HG03571 (cell line): ENCODE measurements around the gene DLX3.

Experiments used
- ATAC-seq: cut with Tn5 transposase; IDR thresholded peaks from one replicate; pipeline ENCODE4 v1.9.1; 2021; ENCODE audit not compliant: unreplicated experiment

The DLX3 gene

DNA sequence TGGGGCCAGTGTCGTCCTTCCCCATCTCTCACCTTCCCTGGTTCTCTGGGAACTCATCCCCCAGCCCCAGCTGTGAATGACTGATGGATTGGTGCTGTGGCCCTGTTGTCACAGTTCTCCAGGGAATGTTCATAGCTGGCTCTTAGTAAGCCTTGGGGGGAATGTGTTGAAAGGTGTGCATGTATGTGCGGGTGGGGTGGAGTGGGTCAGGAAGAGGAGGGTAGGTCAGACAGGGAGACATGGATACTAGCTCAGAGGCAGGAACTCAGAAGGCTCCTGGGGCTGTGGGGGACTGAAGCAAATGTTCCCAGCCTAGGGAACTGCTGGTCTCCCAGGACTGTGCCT is 21.8 kb downstream of the DLX3 start:
- no peak for ATAC-seq

DNA sequence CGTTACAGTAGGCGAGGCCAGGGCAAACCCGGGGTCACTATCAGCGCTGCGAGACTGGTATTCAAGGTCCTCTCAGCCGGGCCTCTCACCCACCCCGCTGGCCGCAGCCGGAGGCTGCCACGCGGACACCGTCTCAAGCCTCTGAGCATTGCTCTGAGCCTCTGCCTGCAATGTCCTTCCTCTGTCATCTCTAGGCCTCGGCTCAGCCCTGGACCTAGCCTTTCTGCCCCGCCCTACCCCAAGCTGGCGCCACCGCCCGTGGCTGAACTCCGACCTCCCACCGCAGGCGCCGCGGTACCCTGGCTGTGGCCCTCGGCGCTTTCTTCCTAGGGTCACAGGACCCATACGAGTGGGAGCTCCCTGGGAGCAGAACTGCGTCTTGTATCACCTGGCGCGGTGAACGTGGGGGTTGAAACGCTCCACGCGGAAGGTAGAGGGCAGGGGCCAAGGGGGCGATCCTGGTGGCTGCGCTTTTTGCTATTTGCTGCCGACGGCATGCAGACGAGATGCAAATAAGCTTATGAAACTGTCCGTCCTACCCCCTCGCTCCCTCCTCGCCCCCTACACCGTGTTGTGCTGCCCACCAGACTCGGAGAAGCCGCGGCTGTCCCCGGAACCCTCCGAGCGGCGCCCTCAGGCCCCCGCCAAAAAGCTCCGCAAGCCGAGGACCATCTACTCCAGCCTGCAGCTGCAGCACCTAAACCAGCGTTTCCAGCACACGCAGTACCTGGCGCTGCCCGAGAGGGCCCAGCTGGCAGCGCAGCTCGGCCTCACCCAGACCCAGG is 22.3 kb downstream of the DLX3 start:
- no peak for ATAC-seq

DNA sequence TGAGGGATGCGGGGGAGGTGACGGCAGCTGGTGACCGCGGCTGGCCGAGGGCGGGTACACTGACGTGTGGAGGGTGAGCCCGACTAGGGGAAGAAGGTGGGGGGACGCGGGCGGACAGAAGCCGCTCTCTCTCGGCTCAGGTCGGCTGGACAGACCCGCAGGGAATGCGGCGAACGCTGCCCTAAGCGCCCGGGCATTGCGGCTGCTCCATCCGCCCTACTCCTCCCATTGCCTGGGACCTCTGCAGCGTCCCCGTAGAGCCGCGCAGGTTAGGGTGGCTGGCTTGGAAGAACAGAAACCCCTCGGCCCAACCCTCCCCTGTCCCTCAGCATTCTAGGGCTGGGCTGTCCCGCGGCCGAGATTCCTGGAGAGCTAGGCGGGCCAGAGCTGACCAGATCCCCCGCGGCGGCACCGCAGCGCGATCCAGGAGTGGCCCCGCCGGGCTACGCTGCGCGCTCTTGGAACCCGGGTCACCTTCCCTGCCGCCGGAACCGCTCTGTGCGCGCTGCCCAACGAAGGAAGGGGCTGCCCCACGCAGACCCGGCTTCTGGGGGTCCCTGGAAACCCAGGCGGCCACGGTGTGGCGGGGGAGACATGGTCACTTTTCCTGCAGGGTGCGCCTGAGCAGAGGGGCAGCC is 23.1 kb downstream of the DLX3 start:
- ATAC-seq, result no peak

DNA sequence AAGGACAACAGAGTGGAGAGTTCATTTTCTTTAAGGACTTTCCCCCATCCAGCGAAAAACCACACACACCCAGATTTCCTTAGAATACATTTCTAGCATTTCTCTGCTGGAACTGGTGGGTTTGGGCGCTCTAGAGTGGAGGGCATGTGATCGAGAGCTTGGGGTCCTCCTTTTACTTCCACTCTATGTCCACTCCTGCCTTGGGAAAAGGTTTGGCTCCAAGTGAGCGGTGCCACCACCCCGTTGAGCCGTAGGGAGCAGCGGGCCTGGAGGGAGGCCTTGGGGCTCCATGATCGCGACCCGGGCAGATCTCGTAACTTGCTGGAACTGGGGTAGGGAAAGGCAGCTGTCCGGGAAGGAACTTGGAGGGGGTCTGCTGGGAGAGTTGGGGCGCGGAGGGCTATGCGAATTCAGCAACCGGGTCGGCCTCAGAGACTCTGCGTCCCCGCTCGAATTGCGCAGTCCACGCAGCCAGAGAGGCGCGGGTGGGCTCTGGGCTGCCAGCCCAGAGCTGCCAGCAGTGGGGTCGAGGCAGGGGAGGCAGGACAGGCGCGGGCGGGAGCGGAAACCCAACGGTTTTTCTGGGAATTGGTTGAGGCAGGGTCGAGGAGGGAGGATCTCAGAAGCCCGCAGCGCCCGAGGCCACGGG is 23.7 kb downstream of the DLX3 start:
- ATAC-seq, result no peak

DNA sequence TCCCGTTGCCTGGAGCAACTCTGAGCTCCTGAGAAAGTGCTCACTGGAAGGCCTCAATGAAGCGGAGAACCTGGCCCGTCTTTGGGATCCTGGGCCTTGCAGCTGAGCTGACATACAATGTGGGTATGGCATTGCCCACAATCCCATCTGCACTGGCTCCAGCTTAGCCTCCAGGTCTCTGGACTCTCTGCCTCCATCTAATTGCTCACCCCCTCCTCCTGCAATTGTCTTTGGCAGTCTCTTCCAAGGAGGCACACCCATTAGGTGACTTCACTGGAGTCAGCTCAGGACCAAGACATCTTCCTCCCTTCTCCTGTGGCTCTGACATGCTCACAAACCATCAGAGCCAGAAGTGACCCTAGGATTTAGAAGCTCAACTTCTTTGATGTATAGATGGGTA is 24.5 kb downstream of the DLX3 start:
- no peak for ATAC-seq

DNA sequence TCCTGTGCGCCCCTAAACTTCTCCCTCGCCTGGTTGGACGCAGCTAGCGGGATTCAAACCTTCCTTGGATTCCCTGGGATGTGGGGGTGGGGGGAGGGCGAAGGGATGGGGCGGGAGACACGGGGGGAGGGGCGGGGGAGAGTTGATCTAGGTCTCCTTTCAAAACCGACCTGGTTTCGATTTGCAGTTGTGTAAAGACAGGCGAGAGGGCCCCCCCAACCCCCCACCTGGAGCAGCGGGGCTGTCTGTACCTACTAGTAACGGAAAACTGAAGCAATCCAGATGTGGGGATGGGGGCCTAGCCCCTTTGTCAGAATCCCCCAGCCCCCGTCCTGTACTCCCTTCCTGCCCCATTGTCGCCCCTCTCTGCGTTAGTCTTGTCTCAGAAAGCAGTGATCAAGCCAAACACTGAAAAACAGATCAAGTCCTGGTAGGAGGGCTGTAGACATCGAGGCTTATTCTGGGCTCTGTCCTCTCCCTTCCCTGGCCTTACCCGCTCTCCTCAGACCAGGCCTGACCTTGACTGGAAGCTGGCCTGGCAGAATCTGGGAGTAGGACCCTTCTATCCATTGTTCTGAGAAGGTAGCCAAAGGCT is 25.1 kb downstream of the DLX3 start:
- ATAC-seq, result no peak

DNA sequence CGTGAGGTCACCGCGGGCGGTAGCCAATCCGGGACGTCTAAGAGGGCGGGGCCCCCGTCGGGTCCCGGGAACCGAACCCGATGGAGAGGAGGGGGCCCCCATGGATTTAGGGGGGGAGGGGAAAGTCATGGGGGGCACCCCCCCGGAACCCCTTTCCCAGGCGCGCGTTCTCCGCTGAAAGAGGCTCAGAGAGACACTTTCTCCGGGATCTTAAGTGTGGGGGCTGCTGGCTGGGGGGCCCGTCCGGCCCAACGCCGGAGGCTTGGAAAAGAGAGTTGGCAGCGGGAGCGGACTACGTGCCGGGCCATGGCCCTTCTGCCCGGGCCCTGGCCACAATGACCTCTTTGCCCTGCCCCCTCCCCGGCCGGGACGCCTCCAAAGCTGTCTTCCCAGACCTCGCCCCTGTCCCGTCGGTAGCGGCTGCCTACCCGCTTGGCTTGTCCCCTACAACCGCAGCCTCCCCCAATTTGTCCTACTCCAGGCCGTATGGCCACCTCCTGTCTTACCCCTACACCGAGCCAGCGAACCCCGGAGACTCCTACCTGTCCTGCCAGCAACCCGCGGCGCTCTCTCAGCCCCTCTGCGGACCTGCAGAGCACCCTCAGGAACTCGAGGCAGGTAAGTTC is 25.8 kb downstream of the DLX3 start, which contains the start of gene DLX4:
Gene DLX4, plus strand, starts transcription at position 57 of the 626 bp plus-strand sequence. Its CDS starts 279 bp downstream, at position 336.
- no peak for ATAC-seq

- ATAC-seq, result no peak
Measured at GRCh38 chr17:49968405-49969133, 26.5 kb downstream of the DLX3 start.

- ATAC-seq, result no peak
Measured at GRCh38 chr17:49967621-49968404, 27.2 kb downstream of the DLX3 start.

DNA sequence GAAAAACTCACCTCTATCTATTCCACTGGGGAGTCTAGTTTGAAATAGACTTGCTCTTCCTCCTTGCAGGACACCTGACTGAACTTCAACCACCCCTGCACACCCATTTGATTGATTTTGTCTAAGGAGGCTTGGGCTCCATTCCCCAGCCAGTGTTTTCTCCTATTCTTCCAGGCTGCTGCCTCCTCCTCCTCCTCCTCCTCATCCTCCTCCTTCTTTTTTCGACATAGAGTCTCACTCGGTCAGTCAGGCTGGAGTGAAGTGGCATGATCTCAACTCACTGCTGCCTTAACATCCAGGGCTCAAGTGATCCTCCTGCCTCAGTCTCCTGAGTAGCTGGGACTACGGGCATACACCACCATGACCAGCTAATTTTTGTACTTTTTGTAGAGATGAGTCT is 27.8 kb downstream of the DLX3 start:
- no peak for ATAC-seq

- no peak for ATAC-seq
Measured at GRCh38 chr17:49966767-49967166, 28.3 kb downstream of the DLX3 start.

DNA sequence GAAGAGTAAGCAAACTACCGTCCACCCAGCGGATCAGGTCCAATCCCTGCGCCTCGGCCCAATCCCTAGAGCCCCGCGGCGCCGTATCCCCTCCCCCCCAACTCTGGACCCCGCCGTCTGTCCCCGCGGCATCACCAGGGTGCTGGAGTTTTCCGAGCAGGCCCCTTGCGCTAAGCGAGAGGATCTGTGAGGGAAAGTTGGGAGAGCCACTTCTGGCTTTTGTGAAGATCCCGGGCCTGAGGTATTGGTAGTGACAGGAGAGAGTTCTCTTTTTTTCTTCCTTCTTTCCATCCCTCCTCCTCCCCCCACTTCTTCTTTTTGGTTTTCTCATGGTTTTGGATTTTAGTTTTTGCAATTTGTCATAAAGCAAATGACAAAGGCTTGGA is 29.5 kb downstream of the DLX3 start:
- no peak for ATAC-seq

- no peak for ATAC-seq
Measured at GRCh38 chr17:49964769-49965523, 30.1 kb downstream of the DLX3 start.

DNA sequence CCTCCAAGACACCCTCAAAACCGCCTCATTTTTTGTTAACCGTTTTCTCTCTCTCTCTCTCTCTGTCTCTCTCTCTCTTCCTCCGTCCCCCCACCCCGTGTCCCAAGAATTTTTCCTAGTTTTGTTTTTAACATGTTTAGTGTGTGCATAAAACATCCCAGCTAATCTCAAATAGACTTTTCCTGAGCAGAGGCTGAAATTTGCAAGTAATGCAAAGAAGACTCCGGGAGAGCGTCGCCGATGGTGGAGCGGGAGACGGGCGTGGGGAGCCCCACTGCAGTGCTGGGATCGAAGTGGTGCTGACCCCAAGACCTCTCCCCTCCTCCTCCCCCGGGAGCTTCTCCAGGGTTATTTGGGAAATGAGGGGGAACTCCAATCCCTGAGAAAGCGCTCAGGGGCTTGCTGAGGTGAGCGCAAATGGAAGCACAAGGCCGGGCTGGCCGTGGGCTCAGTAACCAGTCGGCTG is 30.7 kb downstream of the DLX3 start:
- no peak for ATAC-seq

DNA sequence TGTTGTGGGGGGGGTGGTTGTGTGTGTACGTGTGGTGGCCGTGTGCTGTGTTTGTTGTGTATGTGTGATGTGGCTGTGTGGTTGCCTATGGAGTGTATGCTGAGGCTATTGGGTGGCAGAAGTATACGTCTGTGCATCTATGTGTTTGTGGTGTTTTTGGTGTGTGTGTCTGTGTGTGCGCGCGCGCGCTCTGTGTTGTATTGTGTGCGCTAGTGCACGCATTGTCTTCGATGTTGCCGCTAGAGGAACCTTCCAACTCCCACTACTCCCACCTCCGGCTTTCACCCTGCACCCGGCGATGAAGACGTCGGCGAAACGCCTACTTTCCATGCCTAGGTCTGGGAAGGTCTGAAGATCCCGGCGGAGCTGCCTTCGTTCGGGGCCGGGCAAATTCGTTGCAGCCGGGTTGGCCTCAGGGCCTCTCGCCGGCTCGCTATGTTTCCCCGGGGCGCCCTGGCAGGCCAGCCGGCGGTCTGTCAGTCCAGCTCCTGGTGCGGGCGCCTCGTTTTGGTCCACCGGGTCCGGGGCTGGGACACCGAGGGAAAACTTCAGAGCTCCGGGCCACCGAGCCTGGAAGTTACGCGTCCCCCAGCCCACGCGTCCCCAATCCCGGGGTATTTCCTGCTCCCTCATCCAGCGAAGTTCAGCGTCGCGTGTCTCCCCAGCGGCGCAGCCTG is 31.3 kb downstream of the DLX3 start:
- ATAC-seq, result no peak

- no peak for ATAC-seq
Measured at GRCh38 chr17:49963309-49963625, 31.8 kb downstream of the DLX3 start.

- ATAC-seq, result no peak
Measured at GRCh38 chr17:49962599-49963308, 32.3 kb downstream of the DLX3 start.
